ENCODE results near the gene TUBA4A. TPM values are rescaled to one million over a fixed set of nuclear protein-coding genes. Genes with fewer than 3 reads are reported as not detected.

TUBA4A gene
- polyA plus RNA-seq, 1 donor (not counting 4 experiments of a cell fraction or from before 2014, with no cell fraction given): 524 TPM

- H3K36me3 ChIP-seq (ENCODE audit: control insufficient read depth in 2 of 2, extremely low read depth in 1 of 2, insufficient read depth in 2 of 2, low read length in 2 of 2): peaks cover 1 to 2% of the 10 kb centered on the region in 2 experiments
- no peaks in the 10 kb centered on the region for H4K20me1 ChIP-seq (ENCODE audit: control insufficient read depth, extremely low read depth, insufficient read depth, low read length)
- H3K4me2 ChIP-seq (ENCODE audit: control insufficient read depth, extremely low read depth, insufficient read depth, low read depth, low read length): peak overlapping the region; percentile 62
- TF ChIP-seq CTCF (optimal IDR thresholded peaks at IDR 0.05 in 1 of 3, IDR thresholded peaks at IDR 0.05 in 1 of 3, conservative IDR thresholded peaks at IDR 0.05 in 1 of 3; ENCODE audit: extremely low read depth in 1 of 3, insufficient read depth in 2 of 3, low read length in 3 of 3) (no peak), EZH2 (IDR thresholded peaks at IDR 0.05; ENCODE audit: low read length) (no peak)
- FAIRE-seq (peak; percentile 5), DNase-seq (ENCODE audit: low read depth, low spot score) (no peak)
- no peaks in the 10 kb centered on the region for H3K9me3 ChIP-seq (ENCODE audit: control insufficient read depth, low read depth, low read length)
- dilution Hi-C loops (cut with MboI; ENCODE audit: extremely low pct_ligation_motif_present, low sequenced_read_pairs): no loop called here
- H3K79me2 ChIP-seq (ENCODE audit: control insufficient read depth, insufficient read depth, low read length): no peaks in the 10 kb centered on the region
- no peak overlapping the region for H3K9ac ChIP-seq (ENCODE audit: control insufficient read depth, extremely low read depth, insufficient read depth, low read length)
- no peaks in the 10 kb centered on the region for H3K9me1 ChIP-seq (ENCODE audit: control insufficient read depth, extremely low read depth, insufficient read depth, low read length)
- H3K27ac ChIP-seq (ENCODE audit: control insufficient read depth, insufficient read depth, low read length): peak overlapping the region; percentile 10
- no peaks in the 10 kb centered on the region for H3K27me3 ChIP-seq (ENCODE audit: control insufficient read depth, extremely low read depth, insufficient read depth, low read length)
- H3K4me3 ChIP-seq (ENCODE audit: control insufficient read depth in 2 of 3, extremely low read depth in 1 of 3, insufficient read depth in 2 of 3, low read depth in 1 of 3, low read length in 3 of 3): peak overlapping the region in 1 of 3 experiments; percentile 37
- H3K4me1 ChIP-seq (ENCODE audit: control insufficient read depth, extremely low read depth, insufficient read depth, low read length): peaks cover 37% of the 10 kb centered on the region
- peak overlapping the region; percentile 20 for H2AFZ ChIP-seq (ENCODE audit: control insufficient read depth, low read length)
Observed at GRCh38 chr2:219289537-219290361, 36.0 kb upstream of the TUBA4A start.

GRCh38 chr2:219289195-219289536, 35.4 kb upstream of the TUBA4A start:
- DNase-seq (ENCODE audit: low read depth, low spot score): no peak
- Histone ChIP-seq H3K79me2 (ENCODE audit: control insufficient read depth, insufficient read depth, low read length) (no peaks in the 10 kb centered on the region), H3K9me3 (ENCODE audit: control insufficient read depth, low read depth, low read length) (no peaks in the 10 kb centered on the region), H3K27ac (ENCODE audit: control insufficient read depth, insufficient read depth, low read length) (peak overlapping the region; percentile 10), H3K9me1 (ENCODE audit: control insufficient read depth, extremely low read depth, insufficient read depth, low read length) (no peaks in the 10 kb centered on the region), H3K36me3 (ENCODE audit: control insufficient read depth in 2 of 2, extremely low read depth in 1 of 2, insufficient read depth in 2 of 2, low read length in 2 of 2) (peaks cover 4 to 8% of the 10 kb centered on the region in 2 experiments), H3K4me3 (ENCODE audit: control insufficient read depth in 2 of 3, extremely low read depth in 1 of 3, insufficient read depth in 2 of 3, low read depth in 1 of 3, low read length in 3 of 3) (peak overlapping the region in 1 of 3 experiments; percentile 37), H3K9ac (ENCODE audit: control insufficient read depth, extremely low read depth, insufficient read depth, low read length) (no peak overlapping the region), H3K27me3 (ENCODE audit: control insufficient read depth, extremely low read depth, insufficient read depth, low read length) (no peaks in the 10 kb centered on the region), H4K20me1 (ENCODE audit: control insufficient read depth, extremely low read depth, insufficient read depth, low read length) (no peaks in the 10 kb centered on the region), H3K4me2 (ENCODE audit: control insufficient read depth, extremely low read depth, insufficient read depth, low read depth, low read length) (peak overlapping the region; percentile 62), H3K4me1 (ENCODE audit: control insufficient read depth, extremely low read depth, insufficient read depth, low read length) (peaks cover 36% of the 10 kb centered on the region), H2AFZ (ENCODE audit: control insufficient read depth, low read length) (no peak overlapping the region)
- TF ChIP-seq CTCF (optimal IDR thresholded peaks at IDR 0.05 in 1 of 3, IDR thresholded peaks at IDR 0.05 in 1 of 3, conservative IDR thresholded peaks at IDR 0.05 in 1 of 3; ENCODE audit: extremely low read depth in 1 of 3, insufficient read depth in 2 of 3, low read length in 3 of 3) (no peak), EZH2 (IDR thresholded peaks at IDR 0.05; ENCODE audit: low read length) (no peak)
- FAIRE-seq: no peak
- dilution Hi-C loops (cut with MboI; ENCODE audit: extremely low pct_ligation_motif_present, low sequenced_read_pairs): no loop called here

Data from keratinocyte (primary cell).